GM13977 (cell line): ENCODE data around the gene DLX2.

Source experiments
- DNase-seq: peaks from one replicate; pipeline ENCODE4 v3.0.0; 2012; ENCODE audit warnings: low spot score
- in situ Hi-C: fragments of 300-500 bp; cut with MboI; formaldehyde crosslinking; loops from one replicate; pipeline ENCODE4 v1.12.0; 2022; ENCODE audit warnings: low sequenced_read_pairs, low pct_unique_long_range_greater_than_20kb, mixed read lengths, inconsistent platforms; ENCODE audit not compliant: unreplicated experiment
- TF ChIP-seq, protein P1 (sequence below): IDR thresholded peaks from 2 replicates; pipeline ENCODE4 v1.5.1; 2012; ENCODE audit warnings: mild to moderate bottlenecking, control low read depth; ENCODE audit not compliant: insufficient read depth; ENCODE audit errors: extremely low read depth, missing control alignments

The DLX2 gene

DNA sequence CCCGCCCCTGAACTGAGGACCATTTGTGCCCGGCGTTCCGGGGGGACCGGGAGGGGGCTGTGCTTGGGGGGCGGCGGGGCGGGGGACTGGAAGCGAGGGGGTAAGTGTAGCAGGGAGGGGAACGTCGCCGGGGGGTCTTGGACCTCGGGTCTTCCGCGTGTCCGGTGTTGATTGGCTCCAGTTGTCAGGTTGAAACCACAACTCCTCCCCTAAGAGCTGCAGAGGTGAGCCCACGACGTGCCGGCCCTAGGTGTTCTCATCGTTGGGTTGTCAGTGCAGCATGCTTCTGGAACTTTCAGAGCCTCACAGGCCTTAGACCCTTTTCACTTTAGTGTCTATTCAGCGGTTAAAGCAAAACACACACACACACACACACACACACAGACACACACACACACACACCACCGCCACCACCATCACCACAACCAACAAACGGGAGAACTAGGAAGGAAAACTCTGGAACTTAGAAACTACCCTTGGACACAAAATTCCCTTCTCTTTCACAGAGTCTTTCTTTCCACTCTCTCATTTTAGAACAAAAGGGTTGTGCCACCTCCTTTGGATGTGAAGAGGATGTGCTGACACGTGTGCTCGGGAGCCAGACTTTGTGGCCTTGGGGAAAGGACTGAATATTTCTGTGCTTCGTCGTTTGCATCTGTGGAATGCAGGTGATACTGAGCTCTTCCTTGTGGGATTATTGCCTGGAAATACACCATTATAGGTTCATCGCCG, 6.7 kb upstream of the DLX2 start:
- TF ChIP-seq, protein P1, sequence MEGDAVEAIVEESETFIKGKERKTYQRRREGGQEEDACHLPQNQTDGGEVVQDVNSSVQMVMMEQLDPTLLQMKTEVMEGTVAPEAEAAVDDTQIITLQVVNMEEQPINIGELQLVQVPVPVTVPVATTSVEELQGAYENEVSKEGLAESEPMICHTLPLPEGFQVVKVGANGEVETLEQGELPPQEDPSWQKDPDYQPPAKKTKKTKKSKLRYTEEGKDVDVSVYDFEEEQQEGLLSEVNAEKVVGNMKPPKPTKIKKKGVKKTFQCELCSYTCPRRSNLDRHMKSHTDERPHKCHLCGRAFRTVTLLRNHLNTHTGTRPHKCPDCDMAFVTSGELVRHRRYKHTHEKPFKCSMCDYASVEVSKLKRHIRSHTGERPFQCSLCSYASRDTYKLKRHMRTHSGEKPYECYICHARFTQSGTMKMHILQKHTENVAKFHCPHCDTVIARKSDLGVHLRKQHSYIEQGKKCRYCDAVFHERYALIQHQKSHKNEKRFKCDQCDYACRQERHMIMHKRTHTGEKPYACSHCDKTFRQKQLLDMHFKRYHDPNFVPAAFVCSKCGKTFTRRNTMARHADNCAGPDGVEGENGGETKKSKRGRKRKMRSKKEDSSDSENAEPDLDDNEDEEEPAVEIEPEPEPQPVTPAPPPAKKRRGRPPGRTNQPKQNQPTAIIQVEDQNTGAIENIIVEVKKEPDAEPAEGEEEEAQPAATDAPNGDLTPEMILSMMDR: no peak
- peak; percentile 11 for DNase-seq
- in situ Hi-C loops: loop anchor here (10.0 to 25.0 kb wide), 2 partner anchors 405 to 522 kb away; no protein-coding TSS in a partner anchor

DNA sequence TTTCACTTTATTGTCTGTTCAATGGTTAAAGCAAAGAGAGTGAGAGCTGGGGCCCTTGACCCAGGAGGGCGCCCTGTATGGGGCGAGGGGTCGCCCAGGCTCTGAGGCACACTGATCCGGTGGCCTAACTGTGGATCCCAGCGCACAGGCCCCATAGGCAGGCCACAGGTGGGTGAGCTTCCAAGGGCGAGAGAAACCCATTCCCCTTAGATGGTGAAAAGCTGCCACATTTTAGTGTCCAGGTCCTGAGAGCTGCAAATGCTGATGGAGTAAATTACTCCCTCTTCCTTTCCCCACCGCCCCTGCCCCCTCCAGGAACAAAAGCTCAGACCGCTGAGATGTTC, 5.9 kb upstream of the DLX2 start:
- TF ChIP-seq, protein P1: no peak
- DNase-seq: peak; percentile 12
- in situ Hi-C loops: loop anchor here (10.0 to 25.0 kb wide), 2 partner anchors 404 to 521 kb away; no protein-coding TSS in a partner anchor

DNA sequence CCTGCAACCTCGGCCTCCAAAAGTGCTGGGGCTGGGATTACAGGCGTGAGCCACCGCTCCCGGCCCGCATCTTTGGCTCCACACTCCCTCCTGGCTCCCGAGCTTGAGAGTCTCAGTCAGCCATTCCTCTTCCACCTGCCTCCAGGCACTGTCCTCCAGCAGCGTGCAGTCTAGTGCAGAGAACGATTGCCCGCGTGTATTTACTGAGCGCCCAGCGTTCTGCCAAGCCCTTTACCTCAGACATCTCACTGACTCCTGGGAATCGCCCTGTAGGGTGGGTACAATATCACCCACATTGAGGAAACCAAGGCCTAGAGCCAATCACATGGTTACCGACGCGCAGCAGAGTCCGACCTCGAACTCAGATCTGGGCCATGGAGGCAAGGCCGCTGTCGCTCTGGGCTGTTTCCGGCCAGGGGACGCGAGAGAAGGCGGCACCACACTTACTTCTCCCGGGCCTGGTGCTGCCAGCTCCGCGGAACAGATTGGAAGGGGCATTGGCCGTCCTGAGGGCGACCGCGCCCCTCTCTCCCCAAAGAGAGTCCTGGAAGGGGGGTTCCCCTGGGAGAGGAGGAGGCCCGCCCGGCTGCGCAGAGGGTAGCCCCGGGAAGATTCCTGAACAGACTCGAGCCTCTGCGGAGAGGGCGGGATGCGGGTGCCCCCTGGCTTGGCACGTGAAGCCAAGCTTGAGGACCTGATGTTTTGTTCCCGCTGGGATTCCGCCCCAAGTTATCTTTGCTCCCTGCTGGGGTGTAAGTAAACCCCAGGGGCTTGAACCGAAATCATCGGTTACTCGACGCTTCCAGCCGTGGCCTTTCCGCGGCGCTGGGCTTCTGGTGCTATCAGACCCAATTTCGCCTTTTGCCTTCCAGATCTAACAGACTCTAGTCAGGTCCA, 5.2 kb upstream of the DLX2 start:
- TF ChIP-seq, protein P1: no peak
- in situ Hi-C loops: loop anchor here (10.0 to 25.0 kb wide), 2 partner anchors 403 to 521 kb away; no protein-coding TSS in a partner anchor
- DNase-seq: peak; percentile 11

DNA sequence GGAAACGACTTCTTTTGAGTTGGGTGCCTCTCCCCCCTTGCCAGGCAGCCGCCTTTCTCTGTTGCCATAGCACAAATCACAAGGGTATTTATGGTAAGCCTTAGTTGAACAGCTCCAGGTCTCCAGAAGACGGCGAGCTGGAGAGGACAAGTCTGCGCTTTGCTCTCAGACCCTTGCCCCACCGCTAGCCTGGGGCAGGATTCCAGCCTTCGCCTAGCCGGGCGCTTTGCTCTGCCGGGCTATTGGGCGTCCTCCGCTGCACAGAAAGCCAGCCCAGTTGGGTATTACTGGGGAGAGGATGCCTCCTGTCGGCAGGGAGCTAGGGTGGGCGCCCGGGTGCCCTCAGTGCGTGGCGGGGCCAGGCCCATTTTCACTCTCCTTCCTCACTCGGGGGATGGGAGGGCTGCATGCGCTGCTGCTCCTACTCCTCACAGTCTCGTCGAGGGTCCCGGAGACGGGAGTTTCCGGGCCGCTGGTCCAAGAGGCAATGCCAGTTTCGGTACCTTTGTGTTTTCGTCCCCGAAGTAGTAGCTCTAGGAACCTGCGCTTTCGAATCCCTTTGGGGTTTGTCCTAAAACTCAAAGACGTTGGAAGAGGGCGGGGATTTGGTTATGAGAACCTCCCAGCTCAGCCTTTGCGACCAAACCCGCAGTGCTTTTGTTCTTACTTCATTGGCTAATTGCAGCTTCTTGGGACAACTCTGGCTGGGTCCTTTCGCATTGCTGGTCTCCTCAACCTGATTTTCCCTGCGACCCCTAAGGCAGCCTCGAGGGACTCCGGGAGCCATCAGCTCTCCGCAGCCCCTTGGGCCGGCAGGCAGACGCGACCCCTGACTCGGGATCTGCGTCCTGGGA, 3.6 kb upstream of the DLX2 start:
- TF ChIP-seq, protein P1: peak; percentile 62
- in situ Hi-C loops: loop anchor here (10.0 to 25.0 kb wide), 2 partner anchors 402 to 519 kb away; no protein-coding TSS in a partner anchor
- DNase-seq: peak; percentile 64

DNA sequence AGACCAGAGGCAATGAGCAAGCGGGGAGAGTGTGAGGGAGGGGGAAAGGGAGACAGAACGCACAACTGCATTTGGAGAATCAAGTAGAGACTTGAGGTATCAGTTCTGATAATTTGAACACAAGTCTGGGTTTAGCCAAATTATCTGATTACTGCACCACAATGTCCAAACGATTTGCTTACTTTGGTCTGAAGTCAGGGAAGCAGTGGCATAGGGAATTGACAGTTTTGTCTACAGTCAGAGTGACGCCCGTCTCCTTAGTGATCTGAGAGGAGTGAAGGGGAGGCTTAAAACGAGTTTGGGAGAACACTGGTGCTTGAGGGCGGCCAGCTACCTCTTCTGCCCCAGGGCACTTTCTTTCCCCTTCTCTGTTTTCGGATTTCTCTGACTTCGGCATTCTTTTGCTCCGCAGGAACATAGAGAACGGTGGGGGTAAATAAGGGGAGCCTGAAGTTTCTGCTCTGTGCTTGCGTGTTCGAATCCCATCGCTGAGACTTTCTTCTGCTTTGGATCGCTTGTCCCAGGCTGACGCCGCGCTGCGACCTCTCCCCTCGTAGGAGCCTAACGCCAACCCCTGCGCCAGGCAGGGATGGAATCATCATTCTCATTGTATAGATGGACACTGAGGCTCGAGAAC, 2.9 kb upstream of the DLX2 start:
- in situ Hi-C loops: loop anchor here (10.0 to 25.0 kb wide), 2 partner anchors 401 to 518 kb away; no protein-coding TSS in a partner anchor
- TF ChIP-seq, protein P1: no peak
- peak; percentile 16 for DNase-seq
